Activated naive CD8-positive, alpha-beta T cell treated with anti-CD3 and anti-CD28 coated beads, Interleukin-2, amount 50 U/mL, for 24 hours (primary cell): ENCODE data around the gene LDLRAD4.
A peak's percentile ranks its signal among the peaks of the same experiment; 100 is the strongest.

Experiments used
- ATAC-seq: fragments of 150-1000 bp; cut with Tn5 transposase; one replicate; pipeline ENCODE4 v1.10.0; 2021
- DNase-seq: peaks from one replicate; pipeline ENCODE4 v3.0.0; 2021
- H3K27ac Mint-ChIP-seq: one replicate; pipeline ENCODE4 v1.8.0; 2021; ENCODE audit warnings: mild to moderate bottlenecking, mixed read lengths
- H3K27me3 Mint-ChIP-seq: one replicate; pipeline ENCODE4 v1.8.0; 2021; ENCODE audit warnings: mixed read lengths
- H3K36me3 Mint-ChIP-seq: one replicate; pipeline ENCODE4 v1.8.0; 2021; ENCODE audit warnings: low read depth, mixed read lengths
- H3K4me1 Mint-ChIP-seq: one replicate; pipeline ENCODE4 v1.8.0; 2021; ENCODE audit warnings: mixed read lengths
- H3K4me3 Mint-ChIP-seq: one replicate; pipeline ENCODE4 v1.8.0; 2021; ENCODE audit warnings: mild to moderate bottlenecking, moderate library complexity, mixed read lengths
- H3K9me3 Mint-ChIP-seq: one replicate; pipeline ENCODE4 v1.8.0; 2021; ENCODE audit warnings: mixed read lengths

LDLRAD4 gene

DNA sequence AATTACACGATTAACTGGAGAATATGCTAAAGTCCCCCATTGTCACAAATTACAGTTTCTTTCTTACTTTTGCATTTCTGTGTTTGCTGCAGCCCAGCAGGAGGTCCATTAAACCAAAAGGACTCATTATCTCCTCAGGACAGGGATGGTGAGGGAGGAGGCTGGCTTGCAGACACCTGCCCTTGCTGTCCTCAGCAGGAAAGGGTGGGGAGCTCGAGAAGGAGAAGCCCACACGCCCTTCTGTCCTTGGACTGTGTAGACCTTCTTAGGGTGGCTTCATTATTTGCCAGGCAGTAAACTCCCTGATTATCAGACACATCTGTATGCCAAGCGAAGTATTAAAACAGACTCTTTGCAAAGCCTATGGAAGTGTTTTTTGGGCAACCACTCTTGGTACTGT lies 196.0 kb downstream of the LDLRAD4 start:
- Mint-ChIP-seq H3K9me3 (peaks cover 11% of the 10 kb centered on the region), H3K36me3 (peaks cover 12% of the 10 kb centered on the region), H3K27me3 (no peaks in the 10 kb centered on the region), H3K27ac (no peak overlapping the region), H3K4me1 (peaks cover 18% of the 10 kb centered on the region), H3K4me3 (no peak overlapping the region)
- DNase-seq (no peak), ATAC-seq (no peak)

DNA sequence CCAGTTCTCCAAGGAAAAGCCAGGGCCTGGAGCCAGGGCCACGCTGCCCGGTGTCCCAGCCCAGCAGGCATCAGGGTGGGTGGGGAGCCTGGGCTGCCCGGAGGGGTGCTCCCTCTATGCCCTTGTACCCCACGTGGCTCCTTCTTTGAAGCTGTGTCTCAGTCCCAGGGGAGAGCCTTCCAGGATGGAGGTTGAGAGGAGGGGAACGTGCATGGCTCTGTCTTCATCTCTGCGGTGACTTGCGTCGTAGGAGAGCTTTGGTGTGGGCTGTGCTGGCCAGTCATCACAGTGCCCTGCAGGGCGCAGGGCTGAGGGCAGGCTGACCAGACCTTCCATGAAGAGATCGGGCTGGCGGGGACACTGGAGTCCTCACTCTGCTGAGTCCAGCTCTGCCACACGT lies 197.2 kb downstream of the LDLRAD4 start:
- H3K27ac Mint-ChIP-seq: no peak overlapping the region
- H3K36me3 Mint-ChIP-seq: peaks cover 12% of the 10 kb centered on the region
- peaks cover 11% of the 10 kb centered on the region for H3K9me3 Mint-ChIP-seq
- no peaks in the 10 kb centered on the region for H3K27me3 Mint-ChIP-seq
- no peak for DNase-seq
- peaks cover 20% of the 10 kb centered on the region for H3K4me1 Mint-ChIP-seq
- no peak overlapping the region for H3K4me3 Mint-ChIP-seq
- peak; percentile 15 for ATAC-seq

DNA sequence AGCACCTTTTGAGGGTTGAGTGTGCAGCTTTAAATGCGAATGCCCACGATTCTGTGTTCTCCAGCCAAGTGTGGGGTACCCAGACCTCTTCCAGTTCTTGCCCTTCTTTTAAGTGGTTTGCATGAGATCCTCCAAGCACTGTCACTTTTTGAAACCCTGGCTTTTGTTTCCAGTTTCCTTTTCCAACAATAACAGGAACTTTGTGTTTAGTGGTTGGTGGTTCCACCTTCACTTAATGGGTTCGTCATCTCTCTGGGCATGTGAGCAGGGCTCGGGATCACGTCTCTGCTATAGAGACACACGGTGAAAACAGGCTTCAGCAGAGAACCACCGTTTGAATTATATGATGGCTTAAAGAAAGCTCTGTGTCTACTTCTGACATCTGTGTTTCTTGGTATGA lies 197.6 kb downstream of the LDLRAD4 start:
- peak; percentile 62 for ATAC-seq
- peaks cover 22% of the 10 kb centered on the region for H3K4me1 Mint-ChIP-seq
- no peak overlapping the region for H3K4me3 Mint-ChIP-seq
- H3K27ac Mint-ChIP-seq: no peak overlapping the region
- H3K27me3 Mint-ChIP-seq: no peaks in the 10 kb centered on the region
- DNase-seq: no peak
- peaks cover 12% of the 10 kb centered on the region for H3K36me3 Mint-ChIP-seq
- peaks cover 10% of the 10 kb centered on the region for H3K9me3 Mint-ChIP-seq

DNA sequence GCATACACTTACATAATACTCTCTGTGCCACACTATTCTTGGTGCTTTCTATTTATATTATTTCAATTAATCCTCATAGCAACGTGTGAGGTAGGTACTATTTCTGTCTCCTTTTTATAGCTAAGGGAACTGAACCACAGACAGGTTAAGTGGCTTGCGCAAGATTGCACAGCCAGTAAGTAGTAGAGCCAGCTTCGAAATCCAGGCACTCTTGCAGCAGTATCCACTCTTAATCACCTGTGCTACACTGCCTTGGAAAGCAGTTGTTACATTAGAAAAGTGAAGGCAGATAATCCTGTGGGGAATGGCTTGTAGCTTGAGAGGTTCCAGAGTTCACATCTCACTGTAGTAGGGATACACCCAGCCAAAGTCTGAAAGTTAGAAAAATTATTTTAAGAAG lies 198.3 kb downstream of the LDLRAD4 start:
- Mint-ChIP-seq H3K36me3 (peaks cover 6% of the 10 kb centered on the region), H3K9me3 (peaks cover 6% of the 10 kb centered on the region), H3K27me3 (no peaks in the 10 kb centered on the region), H3K27ac (no peak overlapping the region), H3K4me3 (no peak overlapping the region), H3K4me1 (peaks cover 25% of the 10 kb centered on the region)
- DNase-seq (no peak), ATAC-seq (no peak)

DNA sequence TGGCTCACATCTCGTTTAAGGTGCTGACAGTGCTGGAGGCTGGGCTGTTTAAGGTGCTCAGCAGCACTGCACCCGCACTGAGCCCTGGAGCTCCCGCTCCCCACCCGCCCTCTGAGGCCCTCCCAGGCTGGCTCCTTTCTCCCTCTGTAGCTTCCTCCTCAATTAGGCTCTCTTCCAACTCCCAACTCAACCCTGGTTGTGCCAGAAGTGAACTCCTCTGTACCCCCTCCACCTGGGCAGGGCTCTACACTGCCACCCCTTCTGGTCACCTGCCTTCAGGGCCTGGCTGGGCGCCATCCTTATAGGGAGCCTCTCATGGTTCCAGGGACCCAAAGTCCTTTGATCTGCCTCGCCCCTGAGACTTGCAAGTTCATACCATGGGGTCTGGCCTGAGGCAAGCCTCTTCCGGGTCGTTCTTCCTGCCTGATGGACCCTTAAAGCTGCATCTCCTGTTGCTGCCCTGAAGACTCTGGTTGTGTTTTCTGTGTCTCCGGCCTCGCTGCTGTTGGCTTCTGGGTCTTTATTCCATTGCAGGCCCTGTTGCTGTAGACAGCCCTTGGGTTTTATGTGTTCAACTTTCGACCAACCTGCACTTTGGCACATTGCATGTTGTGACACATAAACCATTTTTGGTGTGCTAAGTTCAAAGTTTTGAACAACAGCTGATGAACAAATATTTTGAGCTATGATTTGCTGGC lies 199.6 kb downstream of the LDLRAD4 start:
- Mint-ChIP-seq H3K4me3 (no peak overlapping the region), H3K27ac (no peak overlapping the region), H3K9me3 (no peaks in the 10 kb centered on the region), H3K36me3 (peaks cover 2% of the 10 kb centered on the region), H3K27me3 (no peaks in the 10 kb centered on the region), H3K4me1 (peaks cover 28% of the 10 kb centered on the region)
- ATAC-seq (no peak), DNase-seq (no peak)

DNA sequence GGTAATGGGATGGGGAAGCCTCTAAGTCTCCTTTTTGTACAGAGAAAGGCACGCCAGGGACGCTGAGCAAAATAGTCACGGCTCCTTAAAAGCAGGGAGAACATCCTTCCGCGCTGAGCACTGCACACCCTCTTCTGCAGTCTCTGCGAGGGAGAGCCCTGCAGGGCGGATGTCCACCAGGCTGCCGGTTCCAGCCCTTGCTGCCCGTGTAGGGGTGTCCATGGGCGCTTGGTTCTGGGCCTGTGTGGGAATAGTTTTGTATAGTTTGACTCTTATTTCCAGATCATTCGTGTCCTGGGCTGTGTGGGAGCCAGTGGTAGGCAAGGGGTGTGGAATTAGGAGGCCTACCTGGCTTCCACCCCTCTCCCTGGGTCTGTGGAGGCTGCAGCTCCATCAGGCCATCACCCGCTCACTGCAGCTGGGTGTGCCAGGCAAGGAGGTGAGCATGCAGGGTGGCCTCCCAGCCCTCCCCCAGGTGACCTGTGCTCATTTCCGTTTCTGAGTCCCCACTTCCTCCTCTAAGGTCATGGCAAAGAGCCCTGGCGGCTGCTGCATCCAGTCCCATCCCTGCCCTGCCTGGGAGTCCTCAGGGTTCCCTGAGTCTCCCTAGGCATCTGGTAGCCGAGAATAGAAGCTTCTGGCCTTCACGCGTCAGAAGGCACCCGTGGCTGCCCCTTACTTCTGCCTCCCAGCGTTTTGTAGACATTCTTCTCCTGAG lies 202.6 kb downstream of the LDLRAD4 start:
- no peak overlapping the region for H3K4me3 Mint-ChIP-seq
- ATAC-seq (peak; percentile 54), DNase-seq (no peak)
- no peaks in the 10 kb centered on the region for H3K27me3 Mint-ChIP-seq
- H3K27ac Mint-ChIP-seq: no peak overlapping the region
- peaks cover 26% of the 10 kb centered on the region for H3K4me1 Mint-ChIP-seq
- peaks cover 2% of the 10 kb centered on the region for H3K36me3 Mint-ChIP-seq
- H3K9me3 Mint-ChIP-seq: no peaks in the 10 kb centered on the region

DNA sequence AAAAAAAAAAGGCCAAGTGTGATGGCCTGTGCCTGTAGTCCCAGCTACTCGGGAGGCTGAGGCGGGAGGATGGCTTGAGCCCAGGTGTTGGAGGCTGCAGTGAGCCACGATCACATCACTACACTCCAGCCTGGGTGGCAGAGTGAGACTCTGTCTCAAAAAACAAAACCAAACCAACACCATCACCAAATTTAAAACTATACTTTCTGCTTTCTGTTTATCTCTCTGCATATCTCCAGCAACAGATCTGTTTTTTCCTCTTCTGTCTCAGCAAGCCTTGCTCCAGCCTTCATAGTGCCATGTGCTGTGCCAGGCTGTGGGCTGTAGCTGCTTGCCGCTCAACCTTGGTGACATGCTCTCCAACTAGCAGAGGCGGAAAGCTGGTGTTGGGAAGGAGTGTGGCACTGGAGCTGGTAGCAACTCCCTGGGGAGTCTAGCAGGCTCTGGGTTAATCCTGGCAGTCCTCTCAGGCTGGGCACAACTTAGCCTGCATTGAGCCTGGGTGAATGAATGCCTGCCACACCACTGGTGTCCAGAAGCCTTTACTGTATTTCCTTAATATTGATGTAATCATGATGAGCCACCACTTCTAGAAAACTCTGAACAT lies 204.1 kb downstream of the LDLRAD4 start:
- Mint-ChIP-seq H3K4me1 (peaks cover 18% of the 10 kb centered on the region), H3K27ac (no peak overlapping the region)
- ATAC-seq: no peak

DNA sequence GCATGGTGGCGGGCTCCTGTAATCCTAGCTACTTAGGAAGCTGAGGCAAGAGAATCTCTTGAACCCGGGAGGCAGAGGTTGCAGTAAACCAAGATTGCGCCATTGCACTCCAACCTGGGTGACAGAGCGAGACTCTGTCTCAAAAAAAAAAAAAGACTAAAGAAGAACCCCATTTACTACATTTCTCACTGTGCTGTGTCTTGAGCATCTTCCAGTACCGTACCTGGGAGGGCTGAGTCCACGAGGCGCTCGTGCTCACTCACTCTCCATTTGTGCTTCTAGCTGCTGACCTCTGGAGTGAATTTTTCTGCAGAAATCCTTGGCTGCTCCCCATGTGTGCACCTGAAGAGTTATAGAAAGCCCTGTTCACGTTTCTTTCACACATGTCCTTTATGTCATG lies 204.8 kb downstream of the LDLRAD4 start:
- Mint-ChIP-seq H3K36me3 (no peaks in the 10 kb centered on the region), H3K4me1 (peaks cover 23% of the 10 kb centered on the region), H3K9me3 (no peaks in the 10 kb centered on the region), H3K27me3 (no peaks in the 10 kb centered on the region), H3K27ac (no peak overlapping the region), H3K4me3 (no peak overlapping the region)
- DNase-seq: no peak
- no peak for ATAC-seq

More for the DNA sequence above, 204.1 kb downstream of the LDLRAD4 start:
- H3K9me3 Mint-ChIP-seq: no peaks in the 10 kb centered on the region
- H3K4me3 Mint-ChIP-seq: no peak overlapping the region
- no peaks in the 10 kb centered on the region for H3K27me3 Mint-ChIP-seq
- DNase-seq: no peak
- peaks cover under 1% of the 10 kb centered on the region for H3K36me3 Mint-ChIP-seq

DNA sequence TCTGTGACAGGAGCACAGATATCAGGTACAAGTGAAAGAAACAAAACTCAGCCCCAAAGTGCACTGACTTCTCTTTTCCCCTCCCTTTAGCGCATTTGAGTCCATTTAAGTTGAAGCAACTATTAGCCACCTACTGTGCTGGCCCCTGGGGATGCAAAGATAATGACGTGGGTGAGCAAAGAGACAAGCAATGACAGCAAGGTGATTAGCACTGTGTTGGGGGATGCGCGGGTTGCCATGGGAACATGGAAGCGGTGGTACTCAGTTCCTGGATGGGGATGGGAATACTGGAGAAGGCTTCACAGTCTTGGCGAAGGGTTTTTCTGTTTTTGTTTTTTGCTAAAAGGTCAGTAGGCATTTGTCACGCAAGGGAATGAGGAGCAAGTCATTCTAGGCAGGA lies 205.8 kb downstream of the LDLRAD4 start:
- ATAC-seq: no peak
- H3K4me1 Mint-ChIP-seq: peaks cover 24% of the 10 kb centered on the region
- H3K36me3 Mint-ChIP-seq: no peaks in the 10 kb centered on the region
- H3K27ac Mint-ChIP-seq: no peak overlapping the region
- DNase-seq: no peak
- H3K9me3 Mint-ChIP-seq: no peaks in the 10 kb centered on the region
- no peak overlapping the region for H3K4me3 Mint-ChIP-seq
- no peaks in the 10 kb centered on the region for H3K27me3 Mint-ChIP-seq

DNA sequence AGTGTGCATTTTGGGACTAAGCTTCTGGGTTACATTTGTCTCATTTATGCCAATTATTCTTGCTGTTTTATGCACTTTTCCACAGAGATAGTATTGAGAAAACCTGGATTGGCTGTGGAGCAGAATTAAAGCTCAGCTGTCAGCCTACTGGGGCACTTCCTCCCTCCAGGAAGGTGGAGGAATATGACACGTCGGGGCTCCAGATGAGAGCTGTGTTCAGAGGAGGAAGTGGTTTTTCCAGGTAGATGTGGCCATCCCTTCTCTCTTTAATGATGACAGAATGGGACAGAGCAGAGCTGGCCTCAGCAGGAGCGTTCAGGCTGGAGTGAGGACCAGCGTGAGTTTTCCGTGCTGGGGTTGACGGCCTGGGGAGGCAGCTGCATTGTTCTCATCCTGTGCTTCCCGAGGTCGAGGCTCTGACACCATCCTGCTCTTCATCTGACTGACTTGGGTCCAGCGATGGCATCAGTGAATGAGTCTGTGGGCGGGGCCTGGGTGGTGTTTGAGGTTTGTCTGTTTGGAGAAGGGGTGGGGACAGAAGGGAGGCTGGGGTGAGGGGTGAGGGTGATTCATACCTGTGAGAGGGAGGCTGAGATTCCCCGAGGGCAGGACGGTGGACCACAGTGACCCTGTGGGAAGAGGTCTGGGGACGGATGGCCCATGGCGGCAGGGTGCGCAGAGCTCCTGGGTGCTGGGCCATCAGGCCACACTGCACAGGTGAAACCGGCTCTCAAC lies 207.0 kb downstream of the LDLRAD4 start:
- no peak for ATAC-seq
- Mint-ChIP-seq H3K4me1 (peaks cover 23% of the 10 kb centered on the region), H3K36me3 (no peaks in the 10 kb centered on the region), H3K4me3 (no peak overlapping the region), H3K27me3 (no peaks in the 10 kb centered on the region), H3K9me3 (no peaks in the 10 kb centered on the region), H3K27ac (no peak overlapping the region)
- peak; percentile 22 for DNase-seq

DNA sequence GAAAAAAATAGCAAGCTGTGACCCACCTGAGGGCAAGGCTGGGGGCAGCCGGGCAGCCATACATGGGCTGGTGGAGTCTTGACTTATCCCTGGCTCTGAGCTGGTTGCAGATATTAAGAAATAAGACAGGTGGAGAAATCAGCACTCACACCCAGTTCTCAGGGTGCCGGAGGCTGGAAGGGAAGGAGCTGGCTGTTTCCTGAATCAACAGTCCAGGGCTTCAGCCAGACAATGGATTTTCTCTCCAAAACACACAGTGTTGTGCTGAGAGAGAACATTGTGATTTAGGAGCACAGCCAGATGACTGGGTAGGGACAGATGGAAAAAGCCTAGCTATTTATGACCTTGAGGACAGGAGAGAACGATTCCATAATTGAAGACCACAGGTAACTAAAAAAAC lies 208.8 kb downstream of the LDLRAD4 start:
- ATAC-seq (no peak), DNase-seq (no peak)
- H3K9me3 Mint-ChIP-seq: no peaks in the 10 kb centered on the region
- H3K4me3 Mint-ChIP-seq: no peak overlapping the region
- no peak overlapping the region for H3K27ac Mint-ChIP-seq
- no peaks in the 10 kb centered on the region for H3K36me3 Mint-ChIP-seq
- H3K27me3 Mint-ChIP-seq: no peaks in the 10 kb centered on the region
- H3K4me1 Mint-ChIP-seq: peaks cover 14% of the 10 kb centered on the region

DNA sequence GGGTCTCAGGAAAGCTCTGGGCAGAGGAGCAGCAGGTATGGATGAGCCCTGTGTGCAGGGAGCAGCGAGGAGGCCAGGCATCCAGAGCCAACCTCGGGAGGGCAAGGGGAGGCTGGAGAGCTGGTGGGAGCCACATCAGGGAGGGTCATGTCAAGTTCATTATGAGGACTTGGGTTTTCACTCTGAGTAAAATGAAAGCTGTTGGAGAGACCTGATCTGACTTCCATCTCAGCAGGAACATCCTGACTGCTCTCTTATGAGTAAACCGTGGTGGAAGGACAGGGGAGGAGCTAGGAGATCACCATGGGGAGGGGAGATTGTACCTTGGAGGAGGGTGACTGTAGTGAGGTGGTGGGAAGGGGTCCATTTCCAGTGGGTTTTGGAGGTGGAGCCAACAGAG lies 209.8 kb downstream of the LDLRAD4 start:
- Mint-ChIP-seq H3K36me3 (no peaks in the 10 kb centered on the region), H3K4me3 (no peak overlapping the region), H3K9me3 (no peaks in the 10 kb centered on the region), H3K27ac (no peak overlapping the region), H3K27me3 (no peaks in the 10 kb centered on the region), H3K4me1 (peaks cover 18% of the 10 kb centered on the region)
- ATAC-seq: no peak
- DNase-seq: no peak

DNA sequence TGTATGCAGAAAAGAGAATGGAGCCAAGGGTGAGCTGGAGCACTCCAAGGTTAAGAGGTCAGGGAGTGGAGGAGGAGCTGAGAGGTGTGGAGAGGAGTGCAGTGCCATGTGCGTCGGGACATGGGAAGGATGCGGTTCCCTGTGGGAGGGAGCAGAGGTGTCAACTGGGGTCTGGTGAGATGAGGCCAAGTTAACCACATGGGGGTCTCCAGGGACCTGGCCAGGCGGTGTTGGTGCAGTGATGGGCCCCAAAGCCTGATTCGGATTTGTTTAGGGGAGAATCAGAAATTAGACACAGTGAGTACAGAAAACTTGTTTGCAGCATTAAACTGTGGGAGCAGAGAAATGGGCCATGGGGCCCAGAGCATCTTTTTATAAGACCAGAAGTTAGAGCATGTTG lies 210.5 kb downstream of the LDLRAD4 start:
- ATAC-seq: no peak
- Mint-ChIP-seq H3K4me3 (no peak overlapping the region), H3K4me1 (peaks cover 23% of the 10 kb centered on the region), H3K36me3 (no peaks in the 10 kb centered on the region), H3K9me3 (no peaks in the 10 kb centered on the region), H3K27ac (no peak overlapping the region), H3K27me3 (no peaks in the 10 kb centered on the region)
- DNase-seq: no peak

DNA sequence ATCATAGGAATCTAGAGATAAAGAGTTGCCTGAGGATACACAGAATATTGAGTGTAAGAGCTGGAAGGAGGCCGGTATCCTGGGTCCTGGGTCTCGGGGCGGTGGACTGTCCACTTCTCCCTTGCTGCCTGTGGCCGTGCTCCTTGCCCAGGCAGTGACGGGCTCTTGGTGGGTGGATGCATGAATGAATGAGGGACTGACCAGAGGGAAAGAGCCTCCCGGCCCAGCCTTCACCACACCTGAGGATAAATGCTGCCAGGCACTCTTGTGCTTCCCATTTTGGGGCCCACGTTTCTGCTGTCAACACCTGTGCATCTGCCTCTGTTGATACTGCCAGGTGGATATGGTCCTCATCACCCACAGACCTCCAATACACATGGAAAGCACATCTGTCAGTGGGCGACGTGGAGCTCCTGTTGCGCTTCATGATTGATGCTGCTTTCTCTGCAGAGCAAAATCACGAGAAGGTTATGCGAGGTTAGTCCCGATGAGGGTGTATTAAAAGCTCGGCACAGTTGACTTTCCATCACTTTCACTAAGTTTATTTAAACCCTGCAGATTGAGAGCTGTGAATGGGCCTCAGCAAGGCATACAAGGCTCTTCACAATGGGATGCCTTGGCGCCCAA lies 211.4 kb downstream of the LDLRAD4 start:
- H3K27ac Mint-ChIP-seq: no peak overlapping the region
- DNase-seq (no peak), ATAC-seq (no peak)
- H3K4me1 Mint-ChIP-seq: peaks cover 25% of the 10 kb centered on the region
- H3K27me3 Mint-ChIP-seq: no peaks in the 10 kb centered on the region
- no peak overlapping the region for H3K4me3 Mint-ChIP-seq
- H3K36me3 Mint-ChIP-seq: no peaks in the 10 kb centered on the region
- no peaks in the 10 kb centered on the region for H3K9me3 Mint-ChIP-seq
